Liver (tissue), 9 donors: ENCODE data around the gene GRIP2. TPM values are rescaled to one million over a fixed set of nuclear protein-coding genes. Genes with fewer than 3 reads are reported as not detected.
A peak's percentile ranks its signal among the peaks of the same experiment; 100 is the strongest.

Source experiments
- DNase-seq: peaks from one replicate; pipeline ENCODE4 v3.0.0-alpha.2; 2017; ENCODE audit warnings: low spot score
- H3K27ac ChIP-seq, 2 donors: one replicate each; pipeline ENCODE4 v1.7.0; 2013; ENCODE audit warnings: inconsistent platforms in 2 of 2, low read length in 2 of 2, control low read depth in 1 of 2, low read depth in 1 of 2, mild to moderate bottlenecking in 1 of 2
- H3K27me3 ChIP-seq, 4 donors: one replicate each; pipeline versions ENCODE4 v1.6.1 to v1.7.0; 2013; ENCODE audit warnings: low read length in 3 of 4, inconsistent platforms in 1 of 4, mild to moderate bottlenecking in 1 of 4, moderate library complexity in 1 of 4; ENCODE audit not compliant: control insufficient read depth in 4 of 4, insufficient read depth in 4 of 4
- H3K36me3 ChIP-seq, 4 donors: one replicate each; pipeline versions ENCODE4 v1.6.1 to v1.7.0; 2013; ENCODE audit warnings: low read length in 3 of 4, mild to moderate bottlenecking in 3 of 4, low read depth in 1 of 4, moderate library complexity in 1 of 4; ENCODE audit not compliant: control insufficient read depth in 4 of 4, insufficient read depth in 3 of 4
- H3K4me1 ChIP-seq, 4 donors: one replicate each; pipeline versions ENCODE4 v1.6.1 to v1.7.0; 2013; ENCODE audit warnings: low read length in 3 of 4, mild to moderate bottlenecking in 3 of 4, moderate library complexity in 1 of 4; ENCODE audit not compliant: control insufficient read depth in 4 of 4, insufficient read depth in 4 of 4
- H3K4me3 ChIP-seq, 3 donors: one replicate each; pipeline versions ENCODE4 v1.6.1 to v1.7.0; 2013; ENCODE audit warnings: low read length in 3 of 3, control low read depth in 1 of 3, low read depth in 1 of 3, mild to moderate bottlenecking in 1 of 3
- H3K9ac ChIP-seq, 2 donors: one replicate each; pipeline ENCODE4 v1.7.0; 2013; ENCODE audit warnings: low read length in 2 of 2, mild to moderate bottlenecking in 2 of 2, moderate library complexity in 2 of 2, control low read depth in 1 of 2, low read depth in 1 of 2
- H3K9me3 ChIP-seq, 4 donors: one replicate each; pipeline versions ENCODE4 v1.6.1 to v1.7.0; 2013; ENCODE audit warnings: low read length in 3 of 4; ENCODE audit not compliant: control insufficient read depth in 4 of 4
- ATF3 ChIP-seq: IDR thresholded peaks from 2 replicates; pipeline ENCODE4 v1.6.1; 2016; ENCODE audit warnings: antibody characterized with exemption
- EGR1 ChIP-seq, 2 donors: IDR thresholded peaks; 2 replicates each; pipeline ENCODE4 v1.6.1; 2016 to 2018; ENCODE audit warnings: antibody characterized with exemption in 2 of 2, low read depth in 2 of 2
- FOXA1 ChIP-seq: IDR thresholded peaks from 2 replicates; pipeline ENCODE4 v1.6.1; 2016; ENCODE audit warnings: antibody characterized with exemption
- FOXA2 ChIP-seq: IDR thresholded peaks from 2 replicates; pipeline ENCODE4 v1.6.1; 2016; ENCODE audit warnings: antibody characterized with exemption
- HNF4A ChIP-seq, 2 donors: conservative IDR thresholded peaks; 2 replicates each; pipeline ENCODE4 v1.6.1; 2016; ENCODE audit warnings: antibody characterized with exemption in 2 of 2, mild to moderate bottlenecking in 2 of 2
- HNF4G ChIP-seq: IDR thresholded peaks from 2 replicates; pipeline ENCODE4 v1.6.1; 2016; ENCODE audit warnings: antibody characterized with exemption
- JUND ChIP-seq, 2 donors: IDR thresholded peaks; 2 replicates each; pipeline ENCODE4 v1.6.1; 2016; ENCODE audit warnings: antibody characterized with exemption in 2 of 2
- MAX ChIP-seq: IDR thresholded peaks from 2 replicates; pipeline ENCODE4 v1.6.1; 2016; ENCODE audit warnings: antibody characterized with exemption
- NR2F2 ChIP-seq: IDR thresholded peaks from 2 replicates; pipeline ENCODE4 v1.6.1; 2016; ENCODE audit warnings: antibody characterized with exemption
- RAD21 ChIP-seq, 2 donors: IDR thresholded peaks; 2 replicates each; pipeline ENCODE4 v1.6.1; 2016; ENCODE audit warnings: antibody characterized with exemption in 2 of 2, mild to moderate bottlenecking in 2 of 2
- REST ChIP-seq: IDR thresholded peaks from 2 replicates; pipeline ENCODE4 v1.6.1; 2016; ENCODE audit warnings: antibody characterized with exemption, mild to moderate bottlenecking
- RXRA ChIP-seq, 2 donors: IDR thresholded peaks; 2 replicates each; pipeline ENCODE4 v1.6.1; 2017 to 2018; ENCODE audit warnings: antibody characterized with exemption in 2 of 2, mild to moderate bottlenecking in 1 of 2
- YY1 ChIP-seq: IDR thresholded peaks from 2 replicates; pipeline ENCODE4 v1.6.1; 2016; ENCODE audit warnings: antibody characterized with exemption, mild to moderate bottlenecking
- WGBS: extraction: QIAGEN DNeasy Blood & Tissue Kit; methylation state at CpG from one replicate; pipeline ENCODE4 v1.1.7; 2013; 5-methylcytosine and 5-hydroxymethylcytosine counted together
- polyA plus RNA-seq, 2 donors: library from polyadenylated mRNA; stranded (reverse) in 1 of 2; unstranded in 1 of 2; fragments of 200-250 nt in 1 of 2; fragments of >200 nt in 1 of 2; fragmentation: Nextera tagmentation in 1 of 2; extraction: Ambion mirVana in 1 of 2; gene quantifications; one replicate each; pipeline versions ENCODE4 v1.2.1 to v1.2.3, GENCODE V29; 2013 to 2015
- total RNA-seq, 2 donors: library from RNA; depleted of rRNA; stranded (reverse); fragments of >200 nt; gene quantifications; one replicate each; pipeline ENCODE4 v1.2.3, GENCODE V29; 2014
- donor health status: healthy.
- donor health status: healthy.
- donor health status: healthy.
- donor health status: healthy.
- donor health status: healthy.

GRIP2 gene
- total and polyA plus RNA-seq, 4 donors: 0.05 to 0.33 (median 0.09) TPM; not detected in 1

- Histone ChIP-seq H3K27me3 (no peaks in the 10 kb centered on the region), H3K27ac (no peak overlapping the region), H3K9me3 (no peaks in the 10 kb centered on the region), H3K36me3 (no peaks in the 10 kb centered on the region), H3K9ac (no peak overlapping the region), H3K4me1 (no peaks in the 10 kb centered on the region), H3K4me3 (no peak overlapping the region)
- WGBS: 67% methylated on average over 9 of the region's 9 CpGs
- TF ChIP-seq ATF3: no peak
- peak in 1 of 2 donors; percentile 10 for TF ChIP-seq RAD21 (IDR thresholded peaks at IDR 0.05)
- DNase-seq: no peak
Observed at GRCh38 chr3:14460342-14461005, 79.7 kb downstream of the GRIP2 start.

- Histone ChIP-seq H3K27ac (no peak overlapping the region), H3K36me3 (no peaks in the 10 kb centered on the region), H3K4me1 (no peaks in the 10 kb centered on the region), H3K9ac (no peak overlapping the region), H3K27me3 (peaks cover 0 to 4% (median 0%) of the 10 kb centered on the region in 4 donors), H3K4me3 (no peak overlapping the region), H3K9me3 (no peaks in the 10 kb centered on the region)
- WGBS: 80% methylated on average over 3 of the region's 3 CpGs
- TF ChIP-seq RXRA (IDR thresholded peaks at IDR 0.05) (no peak), HNF4G (no peak), FOXA1 (no peak), FOXA2 (no peak), EGR1 (IDR thresholded peaks at IDR 0.05; ENCODE audit: low read depth in 2 of 2) (no peak), MAX (no peak), ATF3 (no peak), YY1 (no peak)
- no peak for DNase-seq
Observed at GRCh38 chr3:14459787-14460186, 80.4 kb downstream of the GRIP2 start.

- H3K9me3 ChIP-seq: no peaks in the 10 kb centered on the region
- H3K36me3 ChIP-seq: no peaks in the 10 kb centered on the region
- peaks cover 0 to 4% (median 0%) of the 10 kb centered on the region in 4 donors for H3K27me3 ChIP-seq
- 90% methylated on average over 5 of the region's 5 CpGs for WGBS
- H3K9ac ChIP-seq: no peak overlapping the region
- TF ChIP-seq RAD21 (IDR thresholded peaks at IDR 0.05) (no peak), MAX (no peak), HNF4G (no peak), HNF4A (conservative IDR thresholded peaks at IDR 0.05) (no peak), FOXA2 (no peak), REST (no peak), ATF3 (no peak), NR2F2 (no peak), JUND (IDR thresholded peaks at IDR 0.05) (no peak)
- no peak for DNase-seq
- no peak overlapping the region for H3K27ac ChIP-seq
- H3K4me1 ChIP-seq: no peaks in the 10 kb centered on the region
- no peak overlapping the region for H3K4me3 ChIP-seq
Observed at GRCh38 chr3:14459384-14459783, 80.8 kb downstream of the GRIP2 start.
